Heart left ventricle (tissue), 16 donors: ENCODE results near the gene ATP1A4. TPM values are rescaled to one million over a fixed set of nuclear protein-coding genes. Genes with fewer than 3 reads are reported as not detected.

Source experiments
- ATAC-seq, 4 donors: fragments of 200-7000 bp; cut with Tn5 transposase; one replicate each; pipeline ENCODE4 v1.9.1; 2020 to 2022; ENCODE audit warnings: moderate library complexity in 4 of 4, mild to moderate bottlenecking in 3 of 4, moderate number of reproducible peaks in 1 of 4
- DNase-seq, 5 donors: peaks; one replicate each; pipeline ENCODE4 v3.0.0-alpha.2; 2020
- H3K27ac ChIP-seq, 12 donors: fragments of 200-600 bp; sonication (generic) in 4 of 12; one replicate each; pipeline versions ENCODE4 v1.5.0 to v1.8.0; 2016 to 2022; ENCODE audit warnings: mild to moderate bottlenecking in 2 of 12
- H3K27me3 ChIP-seq, 9 donors: fragments of 200-600 bp; sonication (generic) in 2 of 9; one replicate each; pipeline versions ENCODE4 v1.5.1 to v1.8.0; 2016 to 2022; ENCODE audit warnings: mild to moderate bottlenecking in 3 of 9
- H3K36me3 ChIP-seq, 9 donors: fragments of 200-600 bp; sonication (generic) in 2 of 9; one replicate each; pipeline versions ENCODE4 v1.5.0 to v1.8.0; 2018 to 2022; ENCODE audit warnings: mild to moderate bottlenecking in 2 of 9
- H3K4me1 ChIP-seq, 12 donors: fragments of 200-600 bp; sonication (generic) in 4 of 12; one replicate each; pipeline versions ENCODE4 v1.5.0 to v1.8.0; 2016 to 2022; ENCODE audit warnings: mild to moderate bottlenecking in 3 of 12
- H3K4me3 ChIP-seq, 12 donors: fragments of 200-600 bp; sonication (generic) in 4 of 12; one replicate each; pipeline versions ENCODE4 v1.5.0 to v1.8.0; 2017 to 2022; ENCODE audit warnings: mild to moderate bottlenecking in 9 of 12, moderate library complexity in 4 of 12
- H3K9me3 ChIP-seq, 12 donors: fragments of 200-600 bp; sonication (generic) in 4 of 12; one replicate each; pipeline versions ENCODE4 v1.5.0 to v1.8.0; 2016 to 2022; ENCODE audit warnings: mild to moderate bottlenecking in 1 of 12
- CTCF ChIP-seq, 12 donors: fragments of 200-600 bp; sonication (generic) in 4 of 12; IDR thresholded peaks; one replicate each; pipeline versions ENCODE4 v1.5.0 to v1.8.0; 2018 to 2022; ENCODE audit warnings: antibody characterized with exemption in 12 of 12, mild to moderate bottlenecking in 5 of 12
- POLR2A ChIP-seq, 2 donors: fragments of 450-650 bp; IDR thresholded peaks; one replicate each; pipeline ENCODE4 v1.6.1; 2017; ENCODE audit warnings: antibody characterized with exemption in 2 of 2, mild to moderate bottlenecking in 2 of 2, moderate library complexity in 2 of 2
- WGBS, 4 donors: extraction: QIAGEN DNeasy Blood & Tissue Kit in 2 of 4; methylation state at CpG; one replicate each; pipeline versions ENCODE4 v1.1.5 to v1.1.7; 2013 to 2018; 5-methylcytosine and 5-hydroxymethylcytosine counted together
- intact Hi-C, 10 donors: fragments of 100-400 bp; cut with DNase I; formaldehyde crosslinking; loops; one replicate each; pipeline versions ENCODE4 v1.11.1 to v1.14.2; 2022
- polyA plus RNA-seq, 2 donors: library from polyadenylated mRNA; stranded (reverse); fragments of 200-250 nt; gene quantifications; one replicate each; pipeline ENCODE4 v1.2.3, GENCODE V29; 2013
- total RNA-seq, 9 donors: library from RNA; depleted of rRNA in 2 of 9; stranded (reverse); fragments of >200 nt in 2 of 9; fragmentation: NEBNext Ultra II Directional in 3 of 9; extraction: Animal tissue kit (Norgen Biotek cat#: 25700) in 3 of 9; gene quantifications; one replicate each; pipeline versions ENCODE4 v1.1.0 to v1.2.4, GENCODE V29; 2016 to 2023
- donor health status: ischemic (EF 13 %, LVEDD 7.1; RV severe dilation, severe dysfunction).
- donor health status: healthy with polysubstance abuse.
- donor health status: DM: no; HTN: yes; CAD: no.
- donor health status: DM: no; HTN: no; CAD: no.
- donor health status: ischemic (EF 25% LVEDD 6.9; RV normal size, moderate dysfunction).
- donor health status: ischemic (EF 25% LVEDD 5.7; RV mildly dilated, moderate dysfunction).
- donor health status: healthy.
- donor health status: DM: yes; HTN: yes; CAD: no.
- donor health status: ischemic (EF 35%, LVEDD 5.7; RV mildly dilated, moderate dysfunction).
- donor health status: nonischemic (EF 11% LVEDD 7.7; RV severe dilation, severe dysfunction).
- donor health status: DM: yes; HTN: yes; CAD: no.
- donor health status: PGD.
- donor health status: ischemic (EF 29% LVEDD 5.4; RV normal size, mild dysfunction).
- donor health status: nonischemic (EF 23%, LVEDD 6.1; RV moderate dilation, normal function).

Gene ATP1A4
- total and polyA plus RNA-seq, 11 donors, result 0.09 to 1.3 (median 0.25) TPM; not detected in 6

DNA sequence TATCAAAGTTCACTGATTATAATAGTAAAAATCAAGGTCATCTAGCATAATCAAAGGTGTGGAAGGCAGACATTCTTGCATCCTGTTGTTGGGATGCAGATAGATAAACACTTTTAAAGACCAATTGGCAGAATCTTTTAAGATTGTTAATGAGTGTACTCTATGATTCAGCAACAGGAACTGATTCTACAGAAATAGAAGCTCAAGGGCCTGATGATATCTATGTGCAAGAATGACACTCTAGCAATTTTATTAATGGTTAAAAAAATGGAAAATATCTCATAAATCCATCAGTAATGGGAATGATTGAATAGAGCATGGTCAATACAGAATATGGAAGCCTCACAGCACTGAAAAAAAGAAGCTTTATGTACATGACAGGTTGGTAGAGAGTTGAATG, 2.2 kb upstream of the ATP1A4 start:
- Histone ChIP-seq H3K36me3 (no peaks in the 10 kb centered on the region), H3K27ac (peak overlapping the region in 1 of 12 donors; percentile 19), H3K4me1 (peaks cover 0 to 7% (median 0%) of the 10 kb centered on the region in 12 donors), H3K27me3 (no peaks in the 10 kb centered on the region), H3K9me3 (no peaks in the 10 kb centered on the region), H3K4me3 (no peak overlapping the region)
- ATAC-seq, result no peak
- DNase-seq, result no peak
- intact Hi-C loops, result no loop called here
- TF ChIP-seq POLR2A (IDR thresholded peaks at IDR 0.05), result no peak
- TF ChIP-seq CTCF (IDR thresholded peaks at IDR 0.05), result no peak

GRCh38 chr1:160149716-160150115, 1.7 kb upstream of the ATP1A4 start:
- Histone ChIP-seq H3K4me3 (no peak overlapping the region), H3K27me3 (no peaks in the 10 kb centered on the region), H3K27ac (peak overlapping the region in 1 of 12 donors; percentile 19), H3K36me3 (no peaks in the 10 kb centered on the region), H3K4me1 (peaks cover 0 to 7% (median 0%) of the 10 kb centered on the region in 12 donors), H3K9me3 (no peaks in the 10 kb centered on the region)
- intact Hi-C loops, result no loop called here
- TF ChIP-seq CTCF (IDR thresholded peaks at IDR 0.05) (no peak), POLR2A (IDR thresholded peaks at IDR 0.05) (no peak)
- no peak for ATAC-seq
- WGBS, 4 donors, result 54 to 83% (median 63%) methylated on average over 2 of the region's 2 CpGs
- DNase-seq, result no peak

- no peaks in the 10 kb centered on the region for H3K36me3 ChIP-seq
- peaks cover 0 to 5% (median 0%) of the 10 kb centered on the region in 12 donors for H3K4me1 ChIP-seq
- H3K27me3 ChIP-seq, result no peaks in the 10 kb centered on the region
- no peak overlapping the region for H3K27ac ChIP-seq
- no peak for ATAC-seq
- DNase-seq, result no peak
- intact Hi-C loops, result no loop called here
- no peak for TF ChIP-seq POLR2A (IDR thresholded peaks at IDR 0.05)
- no peak for TF ChIP-seq CTCF (IDR thresholded peaks at IDR 0.05)
- no peak overlapping the region for H3K4me3 ChIP-seq
- H3K9me3 ChIP-seq, result no peaks in the 10 kb centered on the region
- WGBS, 4 donors, result 79 to 89% (median 81%) methylated on average over 3 of the region's 3 CpGs
Observed at GRCh38 chr1:160154790-160155189, 3.4 kb downstream of the ATP1A4 start.

GRCh38 chr1:160156361-160156760, 5.0 kb downstream of the ATP1A4 start:
- Histone ChIP-seq H3K36me3 (no peaks in the 10 kb centered on the region), H3K4me3 (no peak overlapping the region), H3K27ac (no peak overlapping the region), H3K9me3 (no peaks in the 10 kb centered on the region), H3K27me3 (no peaks in the 10 kb centered on the region), H3K4me1 (peaks cover 0 to 7% (median 0%) of the 10 kb centered on the region in 12 donors)
- ATAC-seq (no peak), DNase-seq (no peak)
- intact Hi-C loops, result no loop called here
- WGBS, 4 donors, result 77 to 88% (median 82%) methylated on average over 5 of the region's 5 CpGs
- no peak for TF ChIP-seq CTCF (IDR thresholded peaks at IDR 0.05)
